Dermis lymphatic vessel endothelial cell (primary cell): ENCODE data around the gene RPL28. TPM values are rescaled to one million over a fixed set of nuclear protein-coding genes. Genes with fewer than 3 reads are reported as not detected.

Experiments
- total RNA-seq: library from RNA; depleted of rRNA; stranded (reverse); fragments of >200 nt; gene quantifications from 2 replicates; pipeline ENCODE4 v1.2.1, GENCODE V29; 2014

The RPL28 gene
- total RNA-seq, result 177 and 193 TPM in 2 replicates

GRCh38 chr19:55385724-55386492, at the start of gene RPL28:
Gene RPL28 (plus strand): TSS chr19:55385932. CDS start chr19:55386358, 426 bp downstream.

DNA sequence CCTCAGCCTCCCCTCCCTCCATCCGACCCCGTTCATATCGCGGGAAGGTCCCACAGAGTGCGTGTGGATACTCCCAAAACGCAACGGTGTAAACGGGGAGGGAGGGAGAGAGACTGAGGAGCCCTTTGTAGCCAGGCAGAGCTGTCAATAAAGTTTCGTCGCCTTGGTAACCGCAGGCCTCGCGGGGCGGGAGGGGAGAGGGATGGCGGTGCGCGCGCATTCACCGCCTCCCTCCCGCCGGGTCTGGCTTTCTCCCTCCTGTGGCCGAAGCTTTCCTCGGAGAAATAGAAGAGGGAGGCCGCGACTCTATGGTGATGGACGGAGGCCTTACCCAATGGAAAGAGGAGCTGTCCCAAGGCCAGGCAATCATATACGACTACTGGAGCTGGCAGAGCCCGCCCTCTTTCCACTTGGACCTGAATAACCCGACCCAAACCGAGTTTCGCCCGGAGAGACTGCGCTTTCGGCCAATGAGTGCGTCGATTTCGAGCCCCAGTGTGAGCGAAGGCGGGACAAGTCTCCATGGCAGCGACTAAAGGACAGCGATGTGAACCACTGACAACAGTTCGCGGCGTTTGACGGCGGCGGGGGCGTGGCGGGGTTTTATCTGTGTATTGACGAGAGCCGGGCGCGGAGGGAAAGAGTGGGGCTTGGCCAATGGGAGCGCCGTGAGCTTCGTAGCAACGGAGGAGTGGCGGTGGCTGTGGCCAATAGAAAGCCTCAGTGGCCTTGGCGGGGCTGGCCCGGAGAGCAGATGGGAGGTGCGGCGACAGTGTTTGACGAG, 46.4 kb upstream of the RPL28 start, which contains the start of gene KMT5C:
TSS of gene KMT5C (plus strand) at position 772 of the 784 bp plus-strand sequence. CDS start 2,061 bp downstream, outside the sequence.

DNA sequence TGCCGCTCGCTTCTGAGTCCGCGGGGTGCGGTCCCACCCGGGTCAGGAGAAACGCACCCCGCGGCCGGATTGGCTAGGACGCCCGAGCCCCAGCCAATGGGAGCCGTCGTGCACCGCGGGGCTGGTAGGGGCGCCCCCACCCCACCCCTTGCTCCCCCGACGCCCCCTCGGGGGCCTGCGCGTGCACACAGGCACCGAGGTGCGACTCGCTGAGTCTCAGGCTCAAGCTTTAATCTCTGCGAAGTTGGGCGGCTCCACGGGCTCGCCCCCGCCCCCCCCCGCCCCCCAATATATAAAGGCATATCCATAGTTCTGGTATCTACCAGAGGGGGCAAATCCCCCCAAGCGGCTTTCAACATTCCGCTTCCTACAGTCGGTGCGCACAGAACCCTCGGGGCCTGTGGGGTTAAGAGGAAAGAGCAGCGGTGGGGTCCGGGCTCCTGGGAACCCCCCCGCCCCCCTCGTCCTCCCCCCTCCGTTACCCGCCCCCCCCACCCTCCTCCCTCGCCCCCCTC, 31.0 kb upstream of the RPL28 start, which contains the start of gene COX6B2:
TSS of gene COX6B2 (minus strand) at position 22 of the 515 bp plus-strand sequence. CDS start 198 bp downstream, outside the sequence.

GRCh38 chr19:55362990-55363716, 22.6 kb upstream of the RPL28 start, which contains the start of gene GARIN5B:
Gene GARIN5B (minus strand): TSS chr19:55363260. CDS start chr19:55363066, 194 bp downstream.

GRCh38 chr19:55370305-55370988, 15.3 kb upstream of the RPL28 start, which contains the start of gene IL11:
Gene IL11 (minus strand): TSS chr19:55370463. CDS start chr19:55370310, 153 bp downstream.

GRCh38 chr19:55376241-55376933, 9.3 kb upstream of the RPL28 start, which contains the start of gene TMEM190:
Gene TMEM190 (plus strand): TSS chr19:55376826. CDS start chr19:55376854, 28 bp downstream.

DNA sequence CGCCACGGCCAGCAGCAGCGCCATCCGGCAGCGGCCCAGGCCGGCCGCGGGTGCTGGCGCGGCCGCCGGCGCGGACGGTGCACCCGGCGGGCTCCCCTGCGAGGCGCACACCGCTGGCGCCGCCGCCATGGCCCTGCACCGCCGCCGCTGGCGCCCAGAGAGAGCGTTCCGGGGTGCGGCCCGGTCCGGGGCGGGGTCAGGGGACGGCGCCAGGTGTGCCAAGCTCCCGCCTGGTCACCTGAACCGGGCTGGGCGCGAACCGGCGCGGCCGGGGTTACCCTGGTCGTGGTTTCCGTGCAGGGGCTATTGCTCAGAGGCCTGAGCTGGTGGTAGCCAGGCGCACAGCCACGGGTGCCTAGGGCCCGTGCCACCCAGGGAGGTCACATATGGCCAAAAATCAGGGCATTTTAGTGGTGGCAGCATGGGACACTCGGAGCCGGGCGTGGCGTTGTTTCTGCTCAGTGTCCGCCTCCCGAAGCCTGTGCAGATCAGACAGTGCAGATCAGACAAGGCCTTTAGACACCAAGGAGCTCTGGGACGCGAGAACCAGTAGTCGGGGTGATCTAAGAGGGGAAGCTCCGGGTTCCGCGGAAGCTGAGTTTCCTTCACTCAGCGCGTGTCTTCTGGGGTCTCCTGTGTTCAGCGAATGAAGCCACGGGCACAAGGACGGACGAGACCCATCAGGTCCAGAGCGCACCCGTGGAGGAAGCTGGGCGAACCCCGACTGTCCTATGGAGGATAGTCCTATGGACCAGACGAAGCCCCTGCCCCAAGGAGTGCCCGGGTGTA, 1.4 kb upstream of the RPL28 start, which contains the start of gene TMEM238:
TSS of gene TMEM238 (minus strand) at position 162 of the 789 bp plus-strand sequence. CDS start at position 129, 33 bp downstream.

GRCh38 chr19:55407550-55407799, 21.7 kb downstream of the RPL28 start, which contains the start of gene UBE2S:
Gene UBE2S (minus strand): TSS chr19:55407788. CDS start chr19:55407589, 199 bp downstream.

GRCh38 chr19:55443045-55443823, 57.5 kb downstream of the RPL28 start, which contains the start of gene SHISA7:
Gene SHISA7 (minus strand): TSS chr19:55443300. CDS start chr19:55442863, 437 bp downstream.

Other genes starting within 250 kb of the RPL28 start
- 0.77 and 0.87 TPM in 2 replicates for gene TNNT1, start 236.7 kb upstream of the RPL28 start, total RNA-seq
- not detected in 2 replicates for gene TNNI3, start 228.2 kb upstream of the RPL28 start, total RNA-seq
- gene DNAAF3, start 219.3 kb upstream of the RPL28 start, total RNA-seq, result 0.34 and 0.65 TPM in 2 replicates
- gene SYT5, start 205.6 kb upstream of the RPL28 start, total RNA-seq, result under 0.01 TPM in 1 of 2 replicates, not detected in the other
- 0.09 and 0.33 TPM in 2 replicates for gene PTPRH, start 176.4 kb upstream of the RPL28 start, total RNA-seq
- gene TMEM86B, start 157.2 kb upstream of the RPL28 start, total RNA-seq, result 0.33 and 1.0 TPM in 2 replicates
- 16.4 and 18.0 TPM in 2 replicates for gene PPP6R1, start 126.9 kb upstream of the RPL28 start, total RNA-seq
- 18.6 and 19.6 TPM in 2 replicates for gene HSPBP1, start 105.8 kb upstream of the RPL28 start, total RNA-seq
- gene BRSK1, start 101.9 kb upstream of the RPL28 start, total RNA-seq, result 0.65 and 0.77 TPM in 2 replicates
- gene TMEM150B, start 60.6 kb upstream of the RPL28 start, total RNA-seq, result not detected in 2 replicates
- gene KMT5C, start 46.1 kb upstream of the RPL28 start, total RNA-seq, result 3.2 and 3.3 TPM in 2 replicates
- not detected in 2 replicates for gene COX6B2, start 31.2 kb upstream of the RPL28 start, total RNA-seq
- not detected in 2 replicates for gene GARIN5B, start 22.7 kb upstream of the RPL28 start, total RNA-seq
- 0.33 TPM in 1 of 2 replicates, not detected in the other for gene IL11, start 15.5 kb upstream of the RPL28 start, total RNA-seq
- gene TMEM190, start 9.1 kb upstream of the RPL28 start, total RNA-seq, result not detected in 2 replicates
- gene TMEM238, start 1.6 kb upstream of the RPL28 start, total RNA-seq, result 0.17 and 0.22 TPM in 2 replicates
- gene UBE2S, start 21.9 kb downstream of the RPL28 start, total RNA-seq, result 23.0 and 32.1 TPM in 2 replicates
- gene SHISA7, start 57.4 kb downstream of the RPL28 start, total RNA-seq, result not detected in 2 replicates
- gene ISOC2, start 75.7 kb downstream of the RPL28 start, total RNA-seq, result 55.3 and 66.8 TPM in 2 replicates
- not detected in 2 replicates for gene C19orf85, start 78.8 kb downstream of the RPL28 start, total RNA-seq
- 0.43 and 0.76 TPM in 2 replicates for gene ZNF628, start 90.7 kb downstream of the RPL28 start, total RNA-seq
- 7.9 and 8.8 TPM in 2 replicates for gene NAT14, start 99.3 kb downstream of the RPL28 start, total RNA-seq
- gene SSC5D, start 102.5 kb downstream of the RPL28 start, total RNA-seq, result under 0.01 TPM in 2 replicates
- gene SBK2, start 151.2 kb downstream of the RPL28 start, total RNA-seq, result not detected in 2 replicates
- 0.22 and 0.26 TPM in 2 replicates for gene SBK3, start 159.6 kb downstream of the RPL28 start, total RNA-seq
- 1.8 and 2.4 TPM in 2 replicates for gene ZNF579, start 194.9 kb downstream of the RPL28 start, total RNA-seq
- gene FIZ1, start 213.6 kb downstream of the RPL28 start, total RNA-seq, result 2.2 and 2.7 TPM in 2 replicates
- 7.9 and 11.4 TPM in 2 replicates for gene ZNF524, start 214.4 kb downstream of the RPL28 start, total RNA-seq
- 0.54 and 0.60 TPM in 2 replicates for gene ZNF865, start 219.7 kb downstream of the RPL28 start, total RNA-seq
- gene ZNF784, start 238.6 kb downstream of the RPL28 start, total RNA-seq, result 4.4 and 4.5 TPM in 2 replicates